Neural cell (in vitro differentiated cells): Measurements from ENCODE around the gene JOSD2.

Source experiments
- EP300 ChIP-seq: fragments of 450-650 bp; conservative IDR thresholded peaks from 2 replicates; pipeline ENCODE4 v1.6.1; 2014; ENCODE audit warnings: antibody characterized with exemption, mild to moderate bottlenecking, moderate library complexity; ENCODE audit not compliant: poor library complexity, severe bottlenecking
- POLR2AphosphoS5 ChIP-seq: IDR thresholded peaks from 2 replicates; pipeline ENCODE4 v1.6.1; 2012
- RAD21 ChIP-seq: fragments of 450-650 bp; conservative IDR thresholded peaks from 2 replicates; pipeline ENCODE4 v1.6.1; 2014; ENCODE audit warnings: antibody characterized with exemption, mild to moderate bottlenecking, moderate library complexity
- TF ChIP-seq, protein P1 (sequence below): fragments of 450-650 bp; IDR thresholded peaks from 2 replicates; pipeline ENCODE4 v1.5.1; 2014; ENCODE audit warnings: antibody characterized with exemption, mild to moderate bottlenecking, moderate library complexity; ENCODE audit not compliant: poor library complexity, severe bottlenecking

DNA sequence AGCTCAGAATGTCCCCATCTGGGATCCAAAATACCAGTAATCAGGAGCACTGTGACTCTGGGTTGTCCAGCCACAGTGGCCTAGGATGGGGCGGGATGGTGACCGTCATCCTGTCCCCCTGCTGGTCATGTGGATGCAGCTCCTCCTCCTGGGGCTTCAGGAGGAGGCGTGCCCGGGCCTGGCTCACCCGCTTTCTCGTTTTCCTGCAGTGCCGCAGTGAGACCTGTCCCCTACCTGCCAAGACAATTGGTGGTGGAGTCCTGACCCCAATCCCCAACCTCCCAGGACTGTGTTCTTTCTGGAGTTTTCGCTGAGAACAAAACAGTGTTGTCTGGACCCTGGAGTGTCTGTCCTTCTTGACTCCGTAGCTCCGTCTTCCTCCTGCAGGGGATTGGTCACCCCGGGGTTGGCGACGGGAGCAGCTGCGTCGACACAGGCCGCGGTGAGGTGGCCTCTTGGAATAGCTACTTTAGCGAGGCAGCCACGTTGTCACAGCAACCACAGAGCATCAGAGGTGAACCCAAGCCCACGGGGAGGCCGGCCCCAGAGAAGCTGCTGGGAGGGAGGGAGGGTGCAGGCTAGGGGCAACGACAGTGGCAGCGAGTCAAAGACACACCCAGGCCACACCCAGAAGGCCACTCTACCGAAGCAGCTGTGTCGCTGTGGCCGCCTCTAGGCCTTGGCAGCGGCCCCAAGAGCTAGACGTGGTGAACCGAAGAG, 44.8 kb downstream of the JOSD2 start:
- TF ChIP-seq, protein P1, sequence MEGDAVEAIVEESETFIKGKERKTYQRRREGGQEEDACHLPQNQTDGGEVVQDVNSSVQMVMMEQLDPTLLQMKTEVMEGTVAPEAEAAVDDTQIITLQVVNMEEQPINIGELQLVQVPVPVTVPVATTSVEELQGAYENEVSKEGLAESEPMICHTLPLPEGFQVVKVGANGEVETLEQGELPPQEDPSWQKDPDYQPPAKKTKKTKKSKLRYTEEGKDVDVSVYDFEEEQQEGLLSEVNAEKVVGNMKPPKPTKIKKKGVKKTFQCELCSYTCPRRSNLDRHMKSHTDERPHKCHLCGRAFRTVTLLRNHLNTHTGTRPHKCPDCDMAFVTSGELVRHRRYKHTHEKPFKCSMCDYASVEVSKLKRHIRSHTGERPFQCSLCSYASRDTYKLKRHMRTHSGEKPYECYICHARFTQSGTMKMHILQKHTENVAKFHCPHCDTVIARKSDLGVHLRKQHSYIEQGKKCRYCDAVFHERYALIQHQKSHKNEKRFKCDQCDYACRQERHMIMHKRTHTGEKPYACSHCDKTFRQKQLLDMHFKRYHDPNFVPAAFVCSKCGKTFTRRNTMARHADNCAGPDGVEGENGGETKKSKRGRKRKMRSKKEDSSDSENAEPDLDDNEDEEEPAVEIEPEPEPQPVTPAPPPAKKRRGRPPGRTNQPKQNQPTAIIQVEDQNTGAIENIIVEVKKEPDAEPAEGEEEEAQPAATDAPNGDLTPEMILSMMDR, result no peak
- TF ChIP-seq EP300, result no peak
- TF ChIP-seq RAD21, result no peak
- TF ChIP-seq POLR2AphosphoS5, result no peak
